Osteoblast (primary cell): ENCODE data around the gene ADAP1. TPM values are rescaled to one million over a fixed set of nuclear protein-coding genes. Genes with fewer than 3 reads are reported as not detected.

Experiments
- DNase-seq: peaks from one replicate; pipeline ENCODE4 v3.0.0; 2011; ENCODE audit warnings: low spot score, mixed read lengths; ENCODE audit not compliant: insufficient read length; ENCODE audit errors: missing footprints
- H2AFZ ChIP-seq: 2 replicates; pipeline ENCODE4 v1.6.0; 2011; ENCODE audit warnings: mild to moderate bottlenecking, low read length
- H3K27ac ChIP-seq: 2 replicates; pipeline ENCODE4 v1.5.1; 2011; ENCODE audit warnings: mild to moderate bottlenecking, low read depth, low read length, moderate library complexity
- H3K27me3 ChIP-seq: 2 replicates; pipeline ENCODE4 v1.6.0; 2012; ENCODE audit warnings: mild to moderate bottlenecking, control low read depth, inconsistent platforms, low read length, moderate library complexity; ENCODE audit not compliant: insufficient read depth
- H3K36me3 ChIP-seq: 2 replicates; pipeline ENCODE4 v1.5.1; 2011; ENCODE audit warnings: mild to moderate bottlenecking, low read length, control low read depth, moderate library complexity; ENCODE audit not compliant: insufficient read depth
- H3K4me1 ChIP-seq: 2 replicates; pipeline ENCODE4 v1.5.1; 2011; ENCODE audit warnings: mild to moderate bottlenecking, low read length, control low read depth, moderate library complexity; ENCODE audit not compliant: insufficient read depth
- H3K4me2 ChIP-seq: 2 replicates; pipeline ENCODE4 v1.6.0; 2011; ENCODE audit warnings: mild to moderate bottlenecking, low read length; ENCODE audit not compliant: insufficient read depth
- H3K4me3 ChIP-seq: fragments of 200-600 bp; sonication (generic); 3 replicates; pipeline ENCODE4 v1.5.1; 2012; ENCODE audit warnings: mild to moderate bottlenecking, low read length, inconsistent platforms; ENCODE audit not compliant: insufficient read depth
- H3K79me2 ChIP-seq: 2 replicates; pipeline ENCODE4 v1.6.0; 2012; ENCODE audit warnings: mild to moderate bottlenecking, low read length, control low read depth, inconsistent platforms; ENCODE audit not compliant: insufficient read depth
- H3K9me3 ChIP-seq: 2 replicates; pipeline ENCODE4 v1.5.1; 2011; ENCODE audit warnings: low read depth, low read length, control low read depth
- H4K20me1 ChIP-seq: 2 replicates; pipeline ENCODE4 v1.6.0; 2012; ENCODE audit warnings: mild to moderate bottlenecking, low read length, control low read depth; ENCODE audit not compliant: insufficient read depth
- CTCF ChIP-seq: IDR thresholded peaks from 2 replicates; pipeline ENCODE4 v1.5.1; 2011; ENCODE audit warnings: mild to moderate bottlenecking, low read depth, low read length, moderate library complexity; ENCODE audit errors: extremely low read depth
- total RNA-seq: library from RNA; depleted of rRNA; stranded (reverse); fragments of >200 nt; gene quantifications from 2 replicates; pipeline ENCODE4 v1.2.3, GENCODE V29; 2012

The ADAP1 gene
- total RNA-seq, 1 donor: 2.2 TPM

DNA sequence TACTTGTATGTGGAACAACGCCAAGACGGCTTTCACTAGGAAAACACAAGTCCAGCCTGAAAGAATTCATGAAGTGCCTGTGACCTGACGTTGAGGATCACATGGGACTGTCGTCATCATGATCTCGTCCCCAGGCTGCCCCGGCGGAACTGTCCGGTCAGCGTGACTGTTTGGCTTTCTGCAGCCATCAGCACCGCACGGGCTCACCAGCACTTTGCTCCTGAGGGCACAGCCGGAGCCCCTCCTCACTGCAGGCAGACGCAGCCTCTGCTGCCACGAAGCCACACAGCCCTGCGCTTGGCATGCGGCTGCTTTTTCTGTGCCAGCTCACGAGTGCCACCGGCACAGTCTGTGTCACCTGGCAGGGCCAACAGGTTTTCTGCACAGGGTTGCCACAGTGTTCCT, 87.5 kb downstream of the ADAP1 start:
- DNase-seq: no peak
- Histone ChIP-seq H3K36me3 (peaks cover 47% of the 10 kb centered on the region), H3K9me3 (no peaks in the 10 kb centered on the region), H2AFZ (no peak overlapping the region), H3K4me1 (peaks cover 5% of the 10 kb centered on the region), H3K27me3 (no peaks in the 10 kb centered on the region), H3K27ac (peak overlapping the region; percentile 77), H3K4me2 (no peak overlapping the region), H3K4me3 (no peak overlapping the region), H4K20me1 (no peaks in the 10 kb centered on the region), H3K79me2 (peaks cover 16% of the 10 kb centered on the region)
- TF ChIP-seq CTCF: no peak

GRCh38 chr7:865921-866320, 88.6 kb downstream of the ADAP1 start:
- H3K79me2 ChIP-seq: peaks cover 16% of the 10 kb centered on the region
- DNase-seq: no peak
- H3K4me1 ChIP-seq: peaks cover 5% of the 10 kb centered on the region
- no peaks in the 10 kb centered on the region for H3K27me3 ChIP-seq
- H4K20me1 ChIP-seq: no peaks in the 10 kb centered on the region
- H3K4me3 ChIP-seq: no peak overlapping the region
- no peaks in the 10 kb centered on the region for H3K9me3 ChIP-seq
- H3K36me3 ChIP-seq: peaks cover 55% of the 10 kb centered on the region
- H3K4me2 ChIP-seq: no peak overlapping the region
- no peak overlapping the region for H2AFZ ChIP-seq
- no peak overlapping the region for H3K27ac ChIP-seq
- no peak for TF ChIP-seq CTCF

GRCh38 chr7:863106-863505, 91.4 kb downstream of the ADAP1 start:
- Histone ChIP-seq H3K4me2 (no peak overlapping the region), H3K4me3 (no peak overlapping the region), H4K20me1 (no peaks in the 10 kb centered on the region), H3K79me2 (peaks cover 11% of the 10 kb centered on the region), H3K9me3 (no peaks in the 10 kb centered on the region), H3K4me1 (peaks cover 5% of the 10 kb centered on the region), H3K36me3 (peaks cover 57% of the 10 kb centered on the region), H3K27me3 (no peaks in the 10 kb centered on the region), H2AFZ (no peak overlapping the region), H3K27ac (no peak overlapping the region)
- TF ChIP-seq CTCF: no peak
- no peak for DNase-seq

- Histone ChIP-seq H3K27ac (no peak overlapping the region), H3K9me3 (no peaks in the 10 kb centered on the region), H3K36me3 (peaks cover 48% of the 10 kb centered on the region), H3K4me3 (no peak overlapping the region), H3K4me1 (peaks cover 1% of the 10 kb centered on the region), H2AFZ (no peak overlapping the region), H3K4me2 (no peak overlapping the region), H3K79me2 (peaks cover 2% of the 10 kb centered on the region), H3K27me3 (no peaks in the 10 kb centered on the region), H4K20me1 (no peaks in the 10 kb centered on the region)
- no peak for TF ChIP-seq CTCF
- no peak for DNase-seq
Observed at GRCh38 chr7:862157-862556, 92.3 kb downstream of the ADAP1 start.
